Uterus (tissue), 4 donors: Measurements from ENCODE around the gene GUCY2C. TPM values are rescaled to one million over a fixed set of nuclear protein-coding genes. Genes with fewer than 3 reads are reported as not detected.
"Not testable (repeated sequence)": the region's sequence is repeated elsewhere in the genome, so short reads cannot be mapped to it uniquely, and the experiment has no call there.

Experiments used
- DNase-seq, 2 donors: peaks; one replicate each; pipeline ENCODE4 v3.0.0-alpha.2; 2019 to 2020
- H3K27ac ChIP-seq, 2 donors: fragments of 200-600 bp; sonication (generic); 1 replicate in 1 of 2; 2 replicates in 1 of 2; pipeline ENCODE4 v1.5.1; 2016 to 2018
- H3K27me3 ChIP-seq, 2 donors: fragments of 200-600 bp; sonication (generic); one replicate each; pipeline ENCODE4 v1.5.1; 2018 to 2019; ENCODE audit warnings: control low read depth in 1 of 2
- H3K36me3 ChIP-seq, 2 donors: fragments of 200-600 bp; sonication (generic); one replicate each; pipeline ENCODE4 v1.5.1; 2019; ENCODE audit warnings: control low read depth in 1 of 2
- H3K4me1 ChIP-seq, 2 donors: fragments of 200-600 bp; sonication (generic); one replicate each; pipeline ENCODE4 v1.5.1; 2018 to 2019; ENCODE audit warnings: control low read depth in 1 of 2
- H3K4me3 ChIP-seq, 2 donors: fragments of 200-600 bp; sonication (generic); 1 replicate in 1 of 2; 2 replicates in 1 of 2; pipeline ENCODE4 v1.5.1; 2018 to 2019; ENCODE audit warnings: mild to moderate bottlenecking in 1 of 2
- H3K9me3 ChIP-seq, 2 donors: fragments of 200-600 bp; sonication (generic); one replicate each; pipeline ENCODE4 v1.5.1; 2019; ENCODE audit warnings: control low read depth in 1 of 2
- POLR2A ChIP-seq, 2 donors: fragments of 450-650 bp; IDR thresholded peaks; one replicate each; pipeline ENCODE4 v1.6.1; 2016; ENCODE audit warnings: antibody characterized with exemption in 2 of 2, mild to moderate bottlenecking in 1 of 2, moderate library complexity in 1 of 2
- intact Hi-C: fragments of 100-400 bp; cut with DNase I; formaldehyde crosslinking; loops from one replicate; pipeline ENCODE4 v1.15.1; 2023; ENCODE audit warnings: low total_unique reads
- total RNA-seq, 4 donors: library from RNA; depleted of rRNA in 3 of 4; stranded (reverse); fragments of >200 nt in 3 of 4; gene quantifications; one replicate each; pipeline versions ENCODE4 v1.1.0 to v1.2.4, GENCODE V29; 2014 to 2023
- TF ChIP-seq, protein P1 (sequence below), 4 experiments: fragments of 200-600 bp in 2 of 4; fragments of 450-650 bp in 2 of 4; sonication (generic) in 2 of 4; IDR thresholded peaks; one replicate each; pipeline ENCODE4 v1.5.1; 2016 to 2019; ENCODE audit warnings: antibody characterized with exemption in 4 of 4, mild to moderate bottlenecking in 2 of 4, moderate library complexity in 1 of 4
- donor health status: DM: yes; HTN: yes; CAD: no.

Gene GUCY2C
- under 1 TPM in 1 of 4 donors, not detected in 3; 0.15 TPM for total RNA-seq

DNA sequence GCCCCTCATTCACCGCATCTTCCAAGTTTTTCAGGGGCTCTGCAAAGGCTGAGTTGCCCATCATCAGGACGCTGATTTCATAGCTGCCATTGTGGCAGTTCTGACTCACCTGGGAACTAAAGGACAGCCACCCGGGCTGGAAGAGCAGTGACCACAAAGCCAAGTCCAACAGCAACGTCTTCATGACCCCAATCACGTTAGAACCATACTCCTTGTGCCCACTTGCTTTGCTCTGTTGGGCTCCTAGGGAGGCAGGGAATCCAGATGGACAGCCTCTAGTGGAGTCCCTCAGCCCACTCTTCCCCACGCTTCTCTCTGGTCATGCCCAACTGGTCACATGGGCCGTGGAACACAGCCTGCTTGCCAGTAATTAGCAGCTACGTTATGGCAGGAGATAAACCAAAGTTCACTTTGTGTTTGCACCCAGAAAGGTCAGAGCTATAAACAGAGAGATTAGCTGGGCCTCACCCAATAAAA, at the start of gene GUCY2C:
Gene GUCY2C, minus strand, starts transcription at position 335 of the 477 bp plus-strand sequence. Its CDS starts 151 bp downstream, at position 184.
- Histone ChIP-seq H3K4me3 (no peak within 1 kb of the TSS), H3K27me3 (no peaks in the 10 kb centered on the region), H3K36me3 (no peaks in the 10 kb centered on the region), H3K27ac (no peak within 1 kb of the TSS), H3K4me1 (no peaks in the 10 kb centered on the region), H3K9me3 (no peaks in the 10 kb centered on the region)
- intact Hi-C loops = no loop called here
- TF ChIP-seq, protein P1, sequence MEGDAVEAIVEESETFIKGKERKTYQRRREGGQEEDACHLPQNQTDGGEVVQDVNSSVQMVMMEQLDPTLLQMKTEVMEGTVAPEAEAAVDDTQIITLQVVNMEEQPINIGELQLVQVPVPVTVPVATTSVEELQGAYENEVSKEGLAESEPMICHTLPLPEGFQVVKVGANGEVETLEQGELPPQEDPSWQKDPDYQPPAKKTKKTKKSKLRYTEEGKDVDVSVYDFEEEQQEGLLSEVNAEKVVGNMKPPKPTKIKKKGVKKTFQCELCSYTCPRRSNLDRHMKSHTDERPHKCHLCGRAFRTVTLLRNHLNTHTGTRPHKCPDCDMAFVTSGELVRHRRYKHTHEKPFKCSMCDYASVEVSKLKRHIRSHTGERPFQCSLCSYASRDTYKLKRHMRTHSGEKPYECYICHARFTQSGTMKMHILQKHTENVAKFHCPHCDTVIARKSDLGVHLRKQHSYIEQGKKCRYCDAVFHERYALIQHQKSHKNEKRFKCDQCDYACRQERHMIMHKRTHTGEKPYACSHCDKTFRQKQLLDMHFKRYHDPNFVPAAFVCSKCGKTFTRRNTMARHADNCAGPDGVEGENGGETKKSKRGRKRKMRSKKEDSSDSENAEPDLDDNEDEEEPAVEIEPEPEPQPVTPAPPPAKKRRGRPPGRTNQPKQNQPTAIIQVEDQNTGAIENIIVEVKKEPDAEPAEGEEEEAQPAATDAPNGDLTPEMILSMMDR (IDR thresholded peaks at IDR 0.05) = no peak
- no peak for TF ChIP-seq POLR2A (IDR thresholded peaks at IDR 0.05)
- DNase-seq = no peak

DNA sequence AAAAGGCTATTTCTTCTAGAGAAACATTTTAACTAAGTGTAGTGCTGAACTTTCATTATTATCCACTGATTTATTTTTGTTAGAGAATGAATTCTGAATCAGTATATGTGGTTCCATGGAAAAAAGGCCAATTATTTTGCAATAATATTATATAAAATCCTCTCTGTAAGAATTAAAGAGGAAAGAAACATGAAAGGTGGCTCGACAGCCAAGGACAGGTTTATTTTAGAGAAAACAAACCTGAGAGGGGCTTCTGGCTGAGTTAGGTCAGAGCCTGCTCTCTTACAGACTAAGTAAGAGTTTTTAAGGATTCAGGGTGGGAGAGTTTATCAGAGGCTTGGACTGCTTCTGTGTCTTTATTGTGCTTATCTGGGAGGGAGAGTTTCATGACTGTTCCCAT, 46.7 kb upstream of the GUCY2C start:
- Histone ChIP-seq H3K27ac (no peak overlapping the region), H3K4me1 (no peaks in the 10 kb centered on the region), H3K36me3 (no peaks in the 10 kb centered on the region), H3K4me3 (no peak overlapping the region), H3K9me3 (peaks cover 0 to 3% of the 10 kb centered on the region in 2 donors), H3K27me3 (no peaks in the 10 kb centered on the region)
- TF ChIP-seq, protein P1 (IDR thresholded peaks at IDR 0.05) = no peak
- TF ChIP-seq POLR2A (IDR thresholded peaks at IDR 0.05) = no peak
- intact Hi-C loops = no loop called here
- DNase-seq = no peak

DNA sequence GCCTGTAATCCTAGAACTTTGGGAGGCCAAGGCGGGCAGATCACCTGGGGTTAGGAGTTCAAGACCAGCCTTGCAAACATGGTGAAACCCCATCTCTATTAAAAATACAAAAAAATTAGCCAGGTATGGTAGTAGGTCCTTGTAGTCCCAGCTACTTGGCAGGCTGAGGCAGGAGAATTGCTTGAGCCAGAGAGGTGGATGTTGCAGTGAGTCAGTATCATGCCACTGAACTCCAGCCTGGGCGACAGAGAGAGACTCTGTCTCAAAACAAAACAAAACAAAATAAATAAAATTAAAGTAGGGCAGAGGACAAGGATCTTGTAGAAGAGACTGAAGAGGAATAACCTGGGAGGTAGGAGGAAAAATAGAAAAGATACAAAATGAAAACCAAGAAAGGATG, 45.5 kb upstream of the GUCY2C start:
- H3K4me3 ChIP-seq = no peak overlapping the region
- intact Hi-C loops = no loop called here
- no peaks in the 10 kb centered on the region for H3K27me3 ChIP-seq

DNA sequence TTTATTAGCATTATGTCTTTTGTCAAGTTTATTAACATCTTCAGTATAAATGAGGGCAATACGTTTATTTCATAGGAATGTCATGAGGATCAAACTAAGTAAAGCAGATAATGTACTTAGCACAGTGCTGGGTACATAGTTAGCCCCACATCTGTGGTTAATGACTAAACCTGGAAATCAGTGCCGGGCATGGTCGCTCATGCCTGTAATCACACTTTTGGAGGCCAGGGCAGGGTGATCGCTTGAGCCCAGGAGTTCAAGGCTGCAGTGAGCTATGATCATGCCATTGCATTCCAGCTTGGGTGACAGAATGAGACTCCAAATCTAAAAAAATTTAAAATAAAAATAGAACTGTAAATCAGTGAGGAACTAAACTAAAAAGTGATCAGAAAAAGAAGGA, 44.8 kb upstream of the GUCY2C start:
- no peak overlapping the region for H3K27ac ChIP-seq
- H3K4me1 ChIP-seq = no peaks in the 10 kb centered on the region
- H3K4me3 ChIP-seq = no peak overlapping the region
- no peak for TF ChIP-seq POLR2A (IDR thresholded peaks at IDR 0.05)
- TF ChIP-seq, protein P1 (IDR thresholded peaks at IDR 0.05) = no peak
- peaks cover 0 to 3% of the 10 kb centered on the region in 2 donors for H3K9me3 ChIP-seq
- DNase-seq = no peak
- H3K27me3 ChIP-seq = no peaks in the 10 kb centered on the region
- no peaks in the 10 kb centered on the region for H3K36me3 ChIP-seq
- intact Hi-C loops = no loop called here

More for the DNA sequence above, 45.5 kb upstream of the GUCY2C start:
- Histone ChIP-seq H3K36me3 (no peaks in the 10 kb centered on the region), H3K27ac (no peak overlapping the region), H3K4me1 (no peaks in the 10 kb centered on the region), H3K9me3 (peaks cover 0 to 3% of the 10 kb centered on the region in 2 donors)
- no peak for TF ChIP-seq POLR2A (IDR thresholded peaks at IDR 0.05)
- TF ChIP-seq, protein P1 (IDR thresholded peaks at IDR 0.05) = no peak
- DNase-seq = no peak

DNA sequence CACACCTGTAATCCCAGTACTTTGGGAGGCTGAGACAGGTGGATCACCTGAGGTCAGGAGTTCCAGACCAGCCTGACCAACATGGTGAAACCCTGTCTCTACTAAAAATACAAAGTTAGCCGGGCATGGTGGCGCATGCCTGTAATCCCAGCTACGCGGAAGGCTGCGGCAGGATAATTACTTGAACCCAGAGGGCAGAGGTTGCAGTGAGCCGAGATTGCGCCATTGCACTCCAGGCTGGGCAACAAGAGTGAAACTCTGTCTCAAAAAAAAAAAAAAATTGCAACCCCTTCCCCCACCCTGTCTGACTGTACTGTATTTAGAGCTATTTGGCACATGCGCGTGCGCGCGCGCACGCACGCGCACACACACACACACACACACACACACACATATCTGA, 40.0 kb upstream of the GUCY2C start:
- H3K9me3 ChIP-seq = not testable (repeated sequence)

DNA sequence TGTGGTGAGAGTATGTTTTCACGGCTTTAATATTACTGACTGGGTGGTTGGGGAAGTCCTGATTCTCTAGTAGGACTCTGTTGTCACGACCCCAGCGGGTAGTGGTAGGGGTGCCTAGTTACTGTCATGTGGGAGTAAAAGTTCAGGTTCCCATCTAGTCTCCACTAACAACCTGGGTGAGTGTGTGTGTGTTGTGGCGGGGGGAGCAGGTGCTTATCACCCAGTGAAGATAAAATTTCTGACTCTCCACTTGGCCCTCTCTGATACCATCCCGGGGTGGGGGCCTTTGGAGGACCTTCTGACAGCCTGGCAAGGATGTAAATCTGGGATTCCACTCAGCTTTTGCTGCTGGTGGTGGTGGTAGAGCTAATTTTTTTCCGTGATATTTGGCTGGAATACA, 35.4 kb upstream of the GUCY2C start:
- Histone ChIP-seq H3K9me3 (no peaks in the 10 kb centered on the region), H3K36me3 (no peaks in the 10 kb centered on the region), H3K27me3 (no peaks in the 10 kb centered on the region), H3K4me3 (no peak overlapping the region), H3K4me1 (no peaks in the 10 kb centered on the region), H3K27ac (no peak overlapping the region)
- no peak for TF ChIP-seq POLR2A (IDR thresholded peaks at IDR 0.05)
- TF ChIP-seq, protein P1 (IDR thresholded peaks at IDR 0.05) = no peak
- no peak for DNase-seq
- intact Hi-C loops = no loop called here

More for the DNA sequence above, 40.0 kb upstream of the GUCY2C start:
- H3K4me1 ChIP-seq, intact Hi-C loops, DNase-seq, H3K36me3 ChIP-seq, H3K27ac ChIP-seq, H3K4me3 ChIP-seq, H3K27me3 ChIP-seq: not testable (repeated sequence)
